GM18517 (cell line): ENCODE measurements around the gene CPHXL2.

Experiments used
- ATAC-seq: cut with Tn5 transposase; IDR thresholded peaks from one replicate; pipeline ENCODE4 v1.9.1; 2021; ENCODE audit warnings: mild to moderate bottlenecking, moderate library complexity; ENCODE audit not compliant: unreplicated experiment

CPHXL2 gene

DNA sequence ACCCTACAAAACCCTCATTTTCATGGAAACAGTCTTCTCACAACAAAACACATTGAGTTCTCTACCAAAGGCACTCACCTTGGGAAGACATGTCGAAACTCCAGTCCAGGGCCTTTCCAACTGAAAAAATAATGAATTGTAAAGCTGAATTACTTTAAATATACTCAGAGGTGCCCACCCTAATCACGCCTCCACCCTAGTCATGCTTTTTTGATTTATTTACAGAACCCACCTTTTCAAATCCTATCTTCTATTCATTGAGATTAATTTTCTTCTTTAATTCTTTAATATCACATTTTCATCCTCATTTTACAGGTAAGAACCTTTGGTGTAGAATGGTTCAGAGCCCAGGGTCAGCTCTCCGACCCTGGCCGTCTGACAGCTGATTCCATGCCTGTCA, at the start of gene CPHXL2:
TSS of gene CPHXL2 (minus strand) at position 101 of the 400 bp plus-strand sequence. CDS start at position 91, 10 bp downstream.
- no peak for ATAC-seq

DNA sequence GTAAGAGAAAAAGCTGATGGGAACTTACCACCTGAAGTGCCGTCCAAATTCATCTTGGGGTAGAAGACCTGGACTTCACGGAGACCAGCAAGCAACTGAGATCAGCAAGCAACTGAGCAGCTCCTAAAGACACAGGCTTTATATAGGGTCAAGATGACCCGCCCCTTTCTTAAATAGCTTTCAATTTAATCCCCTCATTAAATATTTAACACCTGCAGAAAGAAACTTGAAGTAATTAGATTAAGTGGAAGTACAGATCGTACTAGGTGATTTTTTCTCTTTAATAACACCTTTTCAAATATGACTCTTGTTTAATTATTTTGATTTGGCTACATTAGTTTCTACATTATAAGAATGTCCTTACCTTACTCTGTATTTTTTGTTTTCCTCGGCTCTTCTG, 49.6 kb upstream of the CPHXL2 start, which contains the start of gene CPHXL:
TSS of gene CPHXL (minus strand) at position 101 of the 400 bp plus-strand sequence. CDS start at position 53, 48 bp downstream.
- no peak for ATAC-seq

DNA sequence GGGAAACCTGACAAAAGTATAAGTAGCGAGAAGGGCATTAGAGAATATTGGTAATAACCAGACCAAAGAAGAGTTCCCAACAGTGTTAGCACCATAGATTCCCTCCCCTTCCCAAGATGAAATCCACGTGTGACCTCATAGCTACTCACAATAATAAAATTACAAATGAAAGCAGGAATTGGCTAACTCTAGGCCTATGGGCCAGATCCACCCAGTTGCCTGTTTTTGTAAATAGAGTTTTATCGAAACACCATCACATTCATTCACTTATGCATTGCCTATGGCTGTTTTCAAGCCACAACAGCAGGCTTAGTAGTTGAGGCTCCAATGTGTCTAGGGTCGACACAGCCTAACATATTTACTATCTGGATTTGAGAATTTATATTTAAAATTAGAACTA, 41.6 kb upstream of the CPHXL2 start:
- no peak for ATAC-seq

DNA sequence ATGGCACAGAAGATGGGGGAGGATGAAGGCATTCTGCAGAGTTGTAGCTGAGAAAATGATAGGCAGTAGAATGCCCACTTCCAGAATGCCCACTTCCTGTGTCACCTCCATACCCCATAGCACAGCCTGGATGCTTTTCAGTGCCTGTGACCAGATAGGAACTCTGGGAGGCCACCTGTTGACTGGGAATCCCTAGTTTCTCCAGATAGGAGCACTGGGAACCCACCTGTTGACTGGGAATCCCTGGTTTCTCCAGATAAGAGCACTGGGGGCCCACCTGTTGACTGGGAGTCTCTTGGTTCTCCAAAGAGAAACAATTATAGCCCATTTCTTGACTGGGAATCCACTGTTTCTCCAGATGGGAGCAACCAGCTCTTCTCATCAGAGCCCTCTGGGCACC, 37.9 kb upstream of the CPHXL2 start:
- ATAC-seq = no peak

DNA sequence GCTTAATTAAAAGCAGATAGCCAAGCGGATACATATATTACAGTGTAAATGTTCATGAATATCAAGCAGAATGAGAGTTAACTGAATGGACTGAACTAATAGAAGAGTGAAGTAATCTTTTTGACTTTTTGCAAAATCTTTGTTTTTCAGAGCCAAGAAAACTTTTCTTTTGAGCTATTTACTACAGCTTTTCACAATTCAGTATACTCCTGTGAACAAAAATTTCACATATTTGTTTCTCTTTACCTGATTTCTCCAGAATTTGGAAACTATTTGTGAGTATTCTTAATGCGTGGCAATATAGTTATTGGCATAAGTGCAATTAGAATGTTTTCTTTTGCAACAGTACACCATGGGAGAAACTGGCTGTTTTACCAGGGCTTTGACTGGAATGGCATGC, 33.5 kb upstream of the CPHXL2 start:
- ATAC-seq = no peak

DNA sequence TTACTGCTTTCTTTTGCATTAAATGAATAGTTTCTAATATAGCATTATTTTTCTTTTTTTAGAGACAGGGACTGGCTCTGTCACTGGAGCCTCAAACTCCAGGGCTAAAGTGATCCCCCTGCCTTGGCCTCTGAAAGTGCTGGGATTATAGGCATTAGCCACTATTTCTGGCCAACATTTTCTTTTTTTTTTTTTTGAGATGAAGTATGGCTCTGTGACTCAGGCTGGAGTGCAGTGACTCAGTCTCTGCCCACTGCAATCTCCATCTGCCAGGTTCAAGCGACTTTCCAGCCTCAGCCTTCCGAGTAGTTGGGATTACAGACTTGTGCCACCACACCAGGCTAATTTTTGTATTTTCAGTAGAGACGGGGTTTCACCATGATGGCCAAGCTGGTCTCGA, 26.5 kb upstream of the CPHXL2 start:
- no peak for ATAC-seq

DNA sequence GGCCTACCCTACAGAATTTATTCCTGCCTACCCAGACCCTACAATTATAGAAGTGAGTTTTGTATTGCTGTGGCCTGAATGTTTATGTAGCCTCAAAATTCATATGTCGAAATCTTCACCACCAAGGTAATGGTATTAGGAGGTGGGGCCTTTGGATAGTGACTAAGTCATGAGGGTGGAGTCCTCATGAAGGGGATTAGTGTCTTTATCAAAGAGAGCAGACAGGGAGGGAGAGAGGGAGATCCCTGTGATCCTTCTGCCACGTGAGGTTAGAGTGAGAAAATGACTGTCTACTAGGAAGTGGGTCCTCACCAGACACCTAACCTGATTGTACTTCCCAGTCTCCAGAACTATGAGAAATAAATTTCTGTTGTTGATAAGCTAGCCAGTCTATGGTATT, 25.4 kb upstream of the CPHXL2 start:
- no peak for ATAC-seq

DNA sequence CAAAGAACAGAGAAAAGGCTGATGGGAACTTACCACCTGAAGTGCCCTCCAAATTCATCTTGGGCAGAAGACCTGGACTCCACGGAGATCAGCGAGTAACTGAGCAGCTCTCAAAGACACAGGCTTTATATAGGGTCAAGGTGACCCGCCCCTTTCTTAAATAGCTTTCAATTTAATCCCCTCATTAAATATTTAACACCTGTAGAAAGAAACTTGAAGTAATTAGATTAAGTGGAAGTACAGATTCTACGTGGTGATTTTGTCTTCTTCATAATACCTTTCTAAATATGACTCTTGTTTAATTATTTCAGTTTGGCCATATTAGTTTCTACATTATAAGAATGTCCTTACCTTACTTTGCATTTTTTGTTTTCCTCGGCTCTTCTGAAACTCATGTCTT, 24.6 kb upstream of the CPHXL2 start, which contains the start of gene DUXB:
TSS of gene DUXB (minus strand) at position 101 of the 400 bp plus-strand sequence. CDS start at position 58, 43 bp downstream.
- ATAC-seq = no peak

DNA sequence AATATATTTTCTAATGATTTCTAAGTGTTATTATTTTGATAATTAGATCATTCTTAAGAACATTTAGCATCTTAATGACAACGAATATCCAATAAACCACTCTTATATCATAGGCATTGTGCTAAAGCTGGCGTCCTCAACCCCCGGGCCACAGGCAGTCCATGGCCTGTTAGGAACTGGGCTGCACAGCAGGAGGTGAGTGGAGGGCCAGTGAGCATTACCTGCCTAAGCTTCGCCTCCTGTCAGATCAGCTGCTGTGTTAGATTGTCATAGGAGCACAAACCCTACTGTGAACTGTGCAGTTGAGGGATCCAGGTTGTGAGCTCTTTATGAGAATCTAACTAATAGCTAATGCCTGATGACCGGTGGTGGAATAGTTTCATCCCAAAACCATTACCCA, 20.8 kb upstream of the CPHXL2 start:
- no peak for ATAC-seq

DNA sequence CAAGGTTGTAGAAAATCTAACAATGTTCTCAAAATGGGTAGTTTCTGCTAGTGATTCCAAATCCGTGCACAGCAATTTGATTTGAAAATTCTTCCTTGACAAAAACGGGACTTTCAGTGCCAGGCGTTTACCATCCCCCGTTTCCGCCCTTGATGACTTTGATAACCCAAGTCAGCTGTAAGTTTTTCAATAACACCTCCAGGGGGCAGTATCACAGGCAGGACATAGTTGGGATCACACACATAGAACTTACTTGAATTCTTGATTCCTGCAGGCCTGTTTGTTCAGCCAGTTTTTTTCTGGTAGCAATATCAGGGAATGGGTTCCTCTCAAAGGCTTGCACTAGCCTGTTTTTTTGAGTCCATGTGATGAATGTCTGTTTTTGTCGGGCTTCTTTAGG, 18.9 kb upstream of the CPHXL2 start:
- no peak for ATAC-seq

DNA sequence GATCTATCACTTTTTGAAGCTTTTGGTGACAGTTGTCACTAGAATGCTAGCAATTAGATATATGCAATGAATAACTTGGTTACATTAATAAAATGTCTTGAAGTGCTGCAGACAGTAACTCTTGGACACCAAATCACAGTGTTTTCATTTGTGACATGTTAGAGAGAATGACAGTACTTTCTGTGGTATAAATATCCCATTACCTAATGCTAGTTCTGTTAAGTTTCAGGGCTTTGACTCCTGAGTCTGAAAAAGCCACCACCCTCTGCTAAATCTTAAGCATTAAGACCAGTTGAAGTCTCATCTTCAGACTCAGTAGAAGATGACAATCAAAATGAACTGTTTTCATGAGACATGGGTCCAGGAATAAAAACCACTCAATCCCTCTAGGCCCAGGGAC, 10.6 kb upstream of the CPHXL2 start:
- ATAC-seq = no peak

DNA sequence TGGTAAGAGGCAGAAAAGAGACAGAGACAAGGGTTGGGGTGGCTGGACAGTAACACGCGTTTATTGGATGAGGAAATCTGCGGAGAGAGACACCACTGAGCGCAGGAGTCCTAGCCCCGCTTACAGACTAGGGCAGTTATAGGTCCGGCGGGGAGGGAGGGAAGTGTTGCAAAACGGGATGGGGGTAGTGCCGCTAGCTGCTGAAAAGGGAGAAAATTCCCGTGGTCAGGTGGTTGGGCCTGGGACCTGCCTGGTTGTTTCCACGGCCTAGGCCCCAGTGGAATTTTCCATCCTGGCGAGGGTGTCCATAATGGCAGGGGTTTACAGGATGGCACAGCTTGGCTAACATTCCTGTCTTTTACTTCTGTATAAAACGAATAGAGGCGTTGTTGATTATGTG, 5.5 kb upstream of the CPHXL2 start:
- ATAC-seq = no peak

DNA sequence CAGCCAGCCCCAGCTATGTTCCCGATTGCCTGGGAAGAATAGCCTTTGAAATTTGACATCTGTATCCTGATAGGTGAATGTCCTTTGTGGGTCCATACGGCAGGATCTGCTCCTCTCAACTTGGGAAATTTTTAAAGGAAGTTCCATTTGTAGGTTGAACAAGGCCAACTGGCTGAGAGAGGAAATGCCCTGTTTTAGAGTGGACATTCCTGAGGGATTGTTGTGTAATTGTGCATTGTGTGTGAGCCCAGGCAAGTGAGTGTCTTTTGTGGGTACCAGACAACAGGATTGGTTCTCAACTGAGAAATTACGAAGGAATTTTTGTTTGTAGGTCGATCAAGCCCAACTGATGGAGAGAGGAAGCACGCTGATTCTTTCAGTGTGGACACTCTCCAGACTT, 2.6 kb upstream of the CPHXL2 start:
- no peak for ATAC-seq

DNA sequence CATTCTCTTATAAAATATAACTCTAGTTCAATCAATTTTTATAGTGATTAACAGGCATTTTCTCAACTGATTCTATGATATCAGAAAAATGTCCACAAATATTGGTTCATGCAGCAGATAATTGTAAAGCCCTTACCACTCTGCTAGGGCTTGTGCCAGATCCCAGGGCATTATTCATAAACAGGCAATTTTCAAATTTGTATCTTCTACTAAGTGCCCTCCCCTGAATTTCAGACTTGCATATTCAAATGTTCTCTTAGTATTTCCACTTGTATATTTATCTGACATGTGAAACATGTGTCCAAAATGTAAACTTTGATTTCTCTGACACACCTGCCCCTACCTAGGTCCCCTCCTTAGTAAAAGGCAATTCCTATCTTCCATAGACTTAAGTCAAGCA, 9.3 kb downstream of the CPHXL2 start:
- no peak for ATAC-seq

DNA sequence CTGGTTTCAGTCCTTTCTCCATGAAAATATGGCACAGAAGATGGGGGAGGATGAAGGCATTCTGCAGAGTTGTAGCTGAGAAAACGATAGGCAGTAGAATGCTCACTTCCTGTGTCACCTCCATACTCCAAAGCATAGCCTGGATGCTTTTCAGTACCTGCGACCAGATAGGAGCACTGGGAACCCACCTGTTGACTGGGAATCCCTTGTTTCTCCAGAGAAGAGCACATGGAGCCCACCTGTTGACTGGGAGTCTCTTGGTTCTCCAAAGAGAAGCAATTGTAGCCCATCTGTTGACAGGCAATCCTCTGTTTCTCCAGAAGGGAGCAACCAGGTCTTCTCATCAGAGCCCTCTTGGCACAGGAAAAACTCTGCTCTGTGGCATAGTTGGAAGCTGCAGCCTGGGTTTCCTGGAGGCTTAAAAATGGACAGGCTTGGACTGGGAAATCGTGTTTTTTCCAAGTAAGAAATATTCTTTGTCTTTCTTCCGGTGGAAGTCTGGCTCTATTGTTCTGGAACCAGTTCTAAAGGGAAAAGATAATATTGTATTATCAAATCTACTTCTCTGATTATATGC, 16.0 kb downstream of the CPHXL2 start:
- ATAC-seq = no peak

DNA sequence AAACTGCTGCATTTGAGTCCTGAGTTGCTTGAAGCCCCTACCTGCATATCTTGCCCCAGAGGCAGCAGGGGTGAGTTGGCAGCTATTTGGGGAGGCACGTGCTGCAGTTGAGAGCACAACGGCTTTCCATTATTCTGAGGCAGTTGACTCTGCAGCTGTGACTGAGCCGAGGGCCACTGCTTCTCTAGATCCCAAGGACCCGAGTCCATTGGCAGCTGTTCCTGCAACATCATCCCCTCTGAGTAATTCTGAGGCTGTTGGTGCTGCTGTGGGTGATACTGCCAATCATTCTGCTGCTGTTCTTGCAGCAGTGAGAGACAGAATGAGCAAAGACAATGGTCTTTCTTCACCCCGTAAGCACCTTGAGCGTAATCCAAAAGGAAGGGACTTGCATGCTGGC, 16.5 kb downstream of the CPHXL2 start:
- ATAC-seq = no peak

DNA sequence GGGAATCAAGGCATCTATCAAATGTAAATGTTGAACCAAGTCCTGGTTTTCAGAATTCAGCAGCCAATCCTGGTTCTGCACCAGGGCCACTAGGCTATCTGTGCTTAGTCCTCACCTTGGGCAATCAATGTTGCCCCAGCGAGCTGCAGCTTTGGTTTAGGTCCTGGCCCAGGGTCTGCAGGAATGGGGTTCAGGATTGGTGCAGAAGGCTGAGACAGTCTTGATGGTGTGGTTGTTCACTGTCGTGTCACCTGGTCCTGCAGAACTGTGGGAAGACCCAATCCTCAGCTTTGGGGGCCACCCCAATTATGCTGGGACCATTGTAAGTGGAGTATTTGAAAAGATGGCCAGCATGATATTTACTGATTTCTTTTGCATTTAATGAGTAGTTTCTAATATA, 18.6 kb downstream of the CPHXL2 start:
- no peak for ATAC-seq

DNA sequence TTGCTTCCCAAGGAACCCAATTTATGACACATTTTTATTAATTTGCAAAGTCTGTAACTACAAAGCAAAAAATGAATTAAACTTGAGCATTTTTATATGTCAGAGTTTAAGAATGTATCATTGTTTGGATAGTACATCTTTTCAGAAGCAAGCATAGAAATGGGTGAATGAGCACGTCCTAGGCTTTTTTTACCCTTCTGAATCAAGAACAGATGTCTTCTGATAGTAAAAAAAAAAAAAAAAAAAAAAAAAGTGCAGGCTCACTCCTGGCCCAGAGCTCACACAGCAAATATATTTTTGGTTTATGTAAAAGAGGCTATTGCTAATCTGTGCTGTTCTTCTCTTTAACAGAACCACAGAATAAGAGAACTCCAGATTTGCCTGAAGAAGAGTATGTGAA, 22.9 kb downstream of the CPHXL2 start:
- ATAC-seq = no peak

DNA sequence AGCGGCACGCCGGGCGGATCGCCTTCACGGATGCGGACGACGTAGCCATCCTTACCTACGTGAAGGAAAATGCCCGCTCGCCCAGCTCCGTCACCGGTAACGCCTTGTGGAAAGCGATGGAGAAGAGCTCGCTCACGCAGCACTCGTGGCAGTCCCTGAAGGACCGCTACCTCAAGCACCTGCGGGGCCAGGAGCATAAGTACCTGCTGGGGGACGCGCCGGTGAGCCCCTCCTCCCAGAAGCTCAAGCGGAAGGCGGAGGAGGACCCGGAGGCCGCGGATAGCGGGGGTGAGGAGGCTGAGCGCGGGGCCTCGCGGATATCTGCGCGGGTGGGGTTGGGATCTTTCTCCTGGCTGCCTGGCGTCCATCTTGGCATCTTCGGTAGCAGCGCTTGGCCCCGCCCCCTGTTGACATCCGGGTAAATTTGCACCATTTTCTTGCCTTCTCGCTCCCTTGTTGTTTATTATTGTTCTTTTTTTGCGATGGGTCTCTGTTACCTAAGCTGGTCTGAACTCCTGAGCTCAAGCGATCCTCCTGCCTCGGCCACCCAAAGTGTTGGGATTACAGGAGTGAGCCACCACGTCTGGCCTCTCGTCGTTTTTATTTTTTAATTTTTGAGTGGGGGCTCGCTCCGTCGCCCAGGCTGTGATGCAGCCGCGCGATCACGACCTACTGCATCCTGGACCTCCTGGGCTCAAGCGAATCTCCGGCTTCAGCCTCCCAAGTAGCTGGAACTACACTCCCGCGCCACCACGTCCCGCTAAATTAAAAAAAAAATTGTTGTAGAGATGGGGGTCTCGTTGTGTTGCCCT, 28.3 kb downstream of the CPHXL2 start:
- peak; percentile 20 for ATAC-seq

DNA sequence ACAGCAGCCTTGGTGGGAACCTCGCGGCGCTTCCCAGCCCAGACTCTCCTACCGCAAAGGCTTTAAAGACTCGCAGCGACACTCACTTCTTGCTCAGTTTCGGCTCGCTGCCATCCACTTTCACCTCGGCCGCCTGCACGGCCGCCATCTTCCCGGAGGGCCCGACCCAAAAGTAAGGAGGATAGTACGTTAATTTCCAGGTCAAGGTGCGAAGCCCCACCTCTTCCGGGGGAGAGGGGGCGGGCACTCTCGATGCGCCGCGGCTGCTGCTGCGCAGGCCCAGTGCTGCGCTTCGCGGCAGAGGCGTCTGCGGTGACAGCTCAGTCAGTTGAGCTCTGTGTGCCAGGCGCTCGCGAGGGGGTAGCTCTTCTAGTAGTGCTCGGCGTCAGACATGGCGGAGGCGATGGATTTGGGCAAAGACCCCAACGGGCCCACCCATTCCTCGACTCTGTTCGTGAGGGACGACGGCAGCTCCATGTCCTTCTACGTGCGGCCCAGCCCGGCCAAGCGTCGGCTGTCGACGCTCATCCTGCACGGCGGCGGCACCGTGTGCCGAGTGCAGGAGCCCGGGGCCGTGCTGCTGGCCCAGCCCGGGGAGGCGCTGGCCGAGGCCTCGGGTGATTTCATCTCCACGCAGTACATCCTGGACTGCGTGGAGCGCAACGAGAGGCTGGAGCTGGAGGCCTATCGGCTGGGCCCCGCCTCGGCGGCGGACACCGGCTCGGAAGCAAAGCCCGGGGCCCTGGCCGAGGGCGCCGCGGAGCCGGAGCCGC, 29.1 kb downstream of the CPHXL2 start, which contains the start of the genes KARS1 and TERF2IP:
TSS of gene KARS1 (minus strand) at position 174 of the 773 bp plus-strand sequence. CDS start at position 148, 26 bp downstream.
TSS of gene TERF2IP (plus strand) at position 282 of the 773 bp plus-strand sequence. CDS start at position 392, 110 bp downstream.
- peak; percentile 83 for ATAC-seq

DNA sequence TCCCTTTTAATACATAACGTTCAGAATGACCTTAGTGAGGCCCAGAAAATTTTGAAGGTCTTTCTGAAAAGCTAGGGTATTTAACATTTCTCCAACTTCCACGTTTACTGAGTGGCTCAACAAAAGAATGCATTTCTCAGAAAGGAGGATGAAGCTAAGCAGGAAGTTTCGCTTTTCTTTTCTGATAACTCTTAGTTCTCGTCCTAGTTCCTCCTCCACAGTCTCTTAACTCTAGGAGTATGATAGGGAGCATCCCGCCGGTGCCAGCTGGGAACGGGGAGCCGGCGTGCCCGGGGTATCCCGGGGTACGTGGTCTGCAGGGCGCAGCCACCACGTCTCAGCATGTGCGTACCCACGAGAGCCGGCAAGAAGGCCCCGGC, 29.7 kb downstream of the CPHXL2 start:
- ATAC-seq = peak; percentile 24
